ENCODE measurements around the gene PRRT4. TPM values are rescaled to one million over a fixed set of nuclear protein-coding genes. Genes with fewer than 3 reads are reported as not detected.

The PRRT4 gene
- total RNA-seq, 1 donor from 2014 or later: 0.54 TPM

DNA sequence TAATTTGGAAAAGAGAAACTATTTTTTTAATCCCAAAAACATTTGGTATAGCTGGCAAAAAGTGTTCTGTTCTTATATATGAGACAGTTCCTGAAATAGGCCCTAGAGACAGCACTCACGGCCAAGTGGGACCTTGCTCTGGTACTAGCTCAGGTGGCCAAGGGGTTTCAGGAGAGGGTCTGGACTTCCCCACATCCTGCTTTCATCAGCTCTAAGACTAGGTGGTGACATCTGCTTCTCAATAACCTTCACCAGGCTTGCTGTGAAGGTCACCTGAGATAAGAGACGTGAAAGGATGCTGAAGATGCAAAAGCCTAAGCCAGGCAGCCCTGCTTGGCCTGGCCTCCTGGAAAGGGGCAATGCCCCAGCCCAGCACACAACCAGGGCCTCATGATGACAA lies 58.4 kb downstream of the PRRT4 start:
- H3K27me3 Mint-ChIP-seq (ENCODE audit: unreplicated experiment): no peaks in the 10 kb centered on the region
- H3K4me1 Mint-ChIP-seq (ENCODE audit: unreplicated experiment): no peaks in the 10 kb centered on the region
- peaks cover 34% of the 10 kb centered on the region for H3K36me3 Mint-ChIP-seq (ENCODE audit: unreplicated experiment)
- H3K27ac Mint-ChIP-seq (ENCODE audit: unreplicated experiment): no peak overlapping the region
- no peak for DNase-seq (ENCODE audit: extremely low spot score, unreplicated experiment)
- no peak for TF ChIP-seq CTCF (IDR thresholded peaks at IDR 0.05)
- H3K9me3 Mint-ChIP-seq (ENCODE audit: unreplicated experiment): no peaks in the 10 kb centered on the region
- no peak overlapping the region for H3K4me3 Mint-ChIP-seq (ENCODE audit: unreplicated experiment)

DNA sequence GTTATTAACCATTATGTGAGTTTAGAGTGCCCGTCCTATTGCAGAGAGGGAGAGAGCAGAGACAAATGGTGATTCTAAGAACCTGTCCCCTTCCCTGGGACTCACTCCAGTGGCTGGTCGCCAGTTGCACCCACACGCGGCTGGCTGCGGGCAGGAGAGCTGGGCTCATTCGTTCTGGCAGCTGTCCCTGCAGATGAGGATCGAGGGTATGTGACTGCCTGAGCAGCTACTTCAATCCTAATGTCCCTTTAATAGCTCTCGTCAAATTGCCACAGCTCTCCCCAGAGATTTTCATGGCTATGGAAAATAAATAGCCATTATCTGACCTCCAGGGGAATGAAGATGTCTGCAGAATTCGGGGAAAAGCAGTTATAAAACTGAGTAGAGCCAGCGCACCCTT lies 59.4 kb downstream of the PRRT4 start:
- DNase-seq (ENCODE audit: extremely low spot score, unreplicated experiment): no peak
- Mint-ChIP-seq H3K27me3 (ENCODE audit: unreplicated experiment) (no peaks in the 10 kb centered on the region), H3K4me1 (ENCODE audit: unreplicated experiment) (no peaks in the 10 kb centered on the region), H3K36me3 (ENCODE audit: unreplicated experiment) (peaks cover 26% of the 10 kb centered on the region), H3K27ac (ENCODE audit: unreplicated experiment) (no peak overlapping the region), H3K9me3 (ENCODE audit: unreplicated experiment) (no peaks in the 10 kb centered on the region), H3K4me3 (ENCODE audit: unreplicated experiment) (no peak overlapping the region)
- no peak for TF ChIP-seq CTCF (IDR thresholded peaks at IDR 0.05)

Other genes starting within 250 kb of the PRRT4 start
- not detected in 2 replicates for gene LEP, start 120.4 kb downstream of the PRRT4 start, total RNA-seq
- gene RBM28, start 17.8 kb downstream of the PRRT4 start, total RNA-seq: 45.6 and 46.1 TPM in 2 replicates
- 33.5 and 36.2 TPM in 2 replicates for gene IMPDH1, start 48.3 kb upstream of the PRRT4 start, total RNA-seq
- gene HILPDA, start 94.2 kb upstream of the PRRT4 start, total RNA-seq: 7.4 and 8.8 TPM in 2 replicates
- 31.4 and 33.2 TPM in 2 replicates for gene METTL2B, start 115.1 kb upstream of the PRRT4 start, total RNA-seq